Activated naive CD8-positive, alpha-beta T cell treated with anti-CD3 and anti-CD28 coated beads for 36 hours (primary cell): ENCODE data around the gene PHGDH. TPM values are rescaled to one million over a fixed set of nuclear protein-coding genes. Genes with fewer than 3 reads are reported as not detected.

Experiments used
- DNase-seq: peaks from one replicate; pipeline ENCODE4 v3.0.0; 2021
- H3K27ac Mint-ChIP-seq: one replicate; pipeline ENCODE4 v1.8.0; 2022; ENCODE audit warnings: mild to moderate bottlenecking, moderate library complexity, mixed read lengths
- H3K27me3 Mint-ChIP-seq: one replicate; pipeline ENCODE4 v1.8.0; 2022; ENCODE audit warnings: mild to moderate bottlenecking, mixed read lengths
- H3K36me3 Mint-ChIP-seq: one replicate; pipeline ENCODE4 v1.8.0; 2021; ENCODE audit warnings: mild to moderate bottlenecking, mixed read lengths
- H3K4me1 Mint-ChIP-seq: one replicate; pipeline ENCODE4 v1.8.0; 2021; ENCODE audit warnings: mixed read lengths
- H3K4me3 Mint-ChIP-seq: one replicate; pipeline ENCODE4 v1.8.0; 2022; ENCODE audit warnings: mild to moderate bottlenecking, moderate library complexity, mixed read lengths
- H3K9me3 Mint-ChIP-seq: one replicate; pipeline ENCODE4 v1.8.0; 2022; ENCODE audit warnings: mixed read lengths
- total RNA-seq, 2 experiments: library from RNA; stranded (reverse); gene quantifications; one replicate each; pipeline ENCODE4 v1.2.3, GENCODE V29; 2021

Gene PHGDH
- total RNA-seq, 2 experiments from 2014 or later: 289 to 292 TPM

GRCh38 chr1:119745034-119745433 lies 33.3 kb downstream of the PHGDH start:
- Mint-ChIP-seq H3K27me3 (no peaks in the 10 kb centered on the region), H3K4me3 (no peak overlapping the region), H3K36me3 (peaks cover 14% of the 10 kb centered on the region), H3K4me1 (peaks cover 24% of the 10 kb centered on the region), H3K27ac (no peak overlapping the region), H3K9me3 (no peaks in the 10 kb centered on the region)
- DNase-seq: no peak

GRCh38 chr1:119747451-119747850 lies 35.7 kb downstream of the PHGDH start:
- no peak overlapping the region for H3K4me3 Mint-ChIP-seq
- DNase-seq: no peak
- H3K9me3 Mint-ChIP-seq: no peaks in the 10 kb centered on the region
- H3K27me3 Mint-ChIP-seq: no peaks in the 10 kb centered on the region
- H3K4me1 Mint-ChIP-seq: peaks cover 24% of the 10 kb centered on the region
- peaks cover 10% of the 10 kb centered on the region for H3K36me3 Mint-ChIP-seq
- no peak overlapping the region for H3K27ac Mint-ChIP-seq

GRCh38 chr1:119748040-119748439 lies 36.3 kb downstream of the PHGDH start:
- peaks cover 24% of the 10 kb centered on the region for H3K4me1 Mint-ChIP-seq
- H3K4me3 Mint-ChIP-seq: no peak overlapping the region
- no peaks in the 10 kb centered on the region for H3K9me3 Mint-ChIP-seq
- H3K27ac Mint-ChIP-seq: no peak overlapping the region
- no peaks in the 10 kb centered on the region for H3K27me3 Mint-ChIP-seq
- H3K36me3 Mint-ChIP-seq: peaks cover 10% of the 10 kb centered on the region
- no peak for DNase-seq

- Mint-ChIP-seq H3K27ac (no peak overlapping the region), H3K9me3 (no peaks in the 10 kb centered on the region), H3K36me3 (no peaks in the 10 kb centered on the region), H3K4me1 (peaks cover 2% of the 10 kb centered on the region), H3K27me3 (no peaks in the 10 kb centered on the region), H3K4me3 (no peak overlapping the region)
- DNase-seq: no peak
These were observed 40.9 kb downstream of the PHGDH start for GRCh38 chr1:119752592-119752991.

GRCh38 chr1:119758584-119758983 lies 46.9 kb downstream of the PHGDH start:
- H3K4me1 Mint-ChIP-seq: no peaks in the 10 kb centered on the region
- no peaks in the 10 kb centered on the region for H3K36me3 Mint-ChIP-seq
- no peaks in the 10 kb centered on the region for H3K27me3 Mint-ChIP-seq

GRCh38 chr1:119762409-119762808 lies 50.7 kb downstream of the PHGDH start:
- H3K4me3 Mint-ChIP-seq: no peak overlapping the region
- no peaks in the 10 kb centered on the region for H3K9me3 Mint-ChIP-seq
- no peak overlapping the region for H3K27ac Mint-ChIP-seq
- no peak for DNase-seq
- H3K27me3 Mint-ChIP-seq: peaks cover 9% of the 10 kb centered on the region
- no peaks in the 10 kb centered on the region for H3K36me3 Mint-ChIP-seq
- peaks cover 2% of the 10 kb centered on the region for H3K4me1 Mint-ChIP-seq

More at GRCh38 chr1:119758584-119758983, 46.9 kb downstream of the PHGDH start:
- H3K4me3 Mint-ChIP-seq: no peak overlapping the region
- no peak overlapping the region for H3K27ac Mint-ChIP-seq
- no peaks in the 10 kb centered on the region for H3K9me3 Mint-ChIP-seq
- DNase-seq: no peak

GRCh38 chr1:119762953-119763352 lies 51.2 kb downstream of the PHGDH start:
- Mint-ChIP-seq H3K27me3 (peaks cover 11% of the 10 kb centered on the region), H3K27ac (no peak overlapping the region), H3K36me3 (no peaks in the 10 kb centered on the region), H3K9me3 (no peaks in the 10 kb centered on the region), H3K4me1 (peaks cover 2% of the 10 kb centered on the region), H3K4me3 (no peak overlapping the region)
- DNase-seq: no peak

GRCh38 chr1:119764220-119764619 lies 52.5 kb downstream of the PHGDH start:
- DNase-seq: no peak
- Mint-ChIP-seq H3K27me3 (peaks cover 11% of the 10 kb centered on the region), H3K9me3 (no peaks in the 10 kb centered on the region), H3K27ac (no peak overlapping the region), H3K4me3 (no peak overlapping the region), H3K36me3 (no peaks in the 10 kb centered on the region), H3K4me1 (peaks cover 2% of the 10 kb centered on the region)

- DNase-seq: no peak
- Mint-ChIP-seq H3K4me3 (no peak overlapping the region), H3K27ac (no peak overlapping the region), H3K27me3 (peaks cover 11% of the 10 kb centered on the region), H3K9me3 (no peaks in the 10 kb centered on the region), H3K36me3 (no peaks in the 10 kb centered on the region), H3K4me1 (peaks cover 2% of the 10 kb centered on the region)
These were observed 54.6 kb downstream of the PHGDH start for GRCh38 chr1:119766374-119766794.

- no peak overlapping the region for H3K27ac Mint-ChIP-seq
- no peak for DNase-seq
- no peaks in the 10 kb centered on the region for H3K36me3 Mint-ChIP-seq
- H3K4me3 Mint-ChIP-seq: no peak overlapping the region
- peaks cover 2% of the 10 kb centered on the region for H3K4me1 Mint-ChIP-seq
- no peaks in the 10 kb centered on the region for H3K9me3 Mint-ChIP-seq
- H3K27me3 Mint-ChIP-seq: peaks cover 11% of the 10 kb centered on the region
These were observed 55.8 kb downstream of the PHGDH start for GRCh38 chr1:119767486-119767885.

GRCh38 chr1:119768778-119769177 lies 57.0 kb downstream of the PHGDH start, which contains the start of gene HMGCS2:
Gene HMGCS2, minus strand, starts transcription at chr1:119768905. Its CDS starts 61 bp downstream, at chr1:119768844.
- Mint-ChIP-seq H3K4me1 (peaks cover 2% of the 10 kb centered on the region), H3K27ac (no peak within 1 kb of the TSS), H3K27me3 (peaks cover 11% of the 10 kb centered on the region), H3K9me3 (no peaks in the 10 kb centered on the region), H3K36me3 (no peaks in the 10 kb centered on the region), H3K4me3 (no peak within 1 kb of the TSS)
- DNase-seq: no peak

GRCh38 chr1:119771016-119771415 lies 59.3 kb downstream of the PHGDH start:
- no peak overlapping the region for H3K4me3 Mint-ChIP-seq

GRCh38 chr1:119771770-119772169 lies 60.0 kb downstream of the PHGDH start:
- peaks cover 8% of the 10 kb centered on the region for H3K27me3 Mint-ChIP-seq
- H3K4me3 Mint-ChIP-seq: no peak overlapping the region
- peaks cover 2% of the 10 kb centered on the region for H3K4me1 Mint-ChIP-seq
- H3K27ac Mint-ChIP-seq: no peak overlapping the region
- H3K9me3 Mint-ChIP-seq: no peaks in the 10 kb centered on the region
- H3K36me3 Mint-ChIP-seq: no peaks in the 10 kb centered on the region
- no peak for DNase-seq

More at GRCh38 chr1:119771016-119771415, 59.3 kb downstream of the PHGDH start:
- Mint-ChIP-seq H3K9me3 (no peaks in the 10 kb centered on the region), H3K36me3 (no peaks in the 10 kb centered on the region), H3K27me3 (peaks cover 11% of the 10 kb centered on the region), H3K27ac (no peak overlapping the region), H3K4me1 (peaks cover 2% of the 10 kb centered on the region)
- DNase-seq: no peak

GRCh38 chr1:119772298-119772697 lies 60.6 kb downstream of the PHGDH start:
- peaks cover under 1% of the 10 kb centered on the region for H3K4me1 Mint-ChIP-seq
- H3K9me3 Mint-ChIP-seq: no peaks in the 10 kb centered on the region
- no peak overlapping the region for H3K27ac Mint-ChIP-seq
- peaks cover 2% of the 10 kb centered on the region for H3K27me3 Mint-ChIP-seq
- DNase-seq: no peak
- no peak overlapping the region for H3K4me3 Mint-ChIP-seq
- no peaks in the 10 kb centered on the region for H3K36me3 Mint-ChIP-seq

- H3K27ac Mint-ChIP-seq: no peak overlapping the region
- no peaks in the 10 kb centered on the region for H3K27me3 Mint-ChIP-seq
- H3K36me3 Mint-ChIP-seq: no peaks in the 10 kb centered on the region
- DNase-seq: no peak
- H3K9me3 Mint-ChIP-seq: no peaks in the 10 kb centered on the region
- H3K4me1 Mint-ChIP-seq: no peaks in the 10 kb centered on the region
- no peak overlapping the region for H3K4me3 Mint-ChIP-seq
These were observed 62.0 kb downstream of the PHGDH start for GRCh38 chr1:119773711-119774241.

GRCh38 chr1:119774746-119775490 lies 63.2 kb downstream of the PHGDH start:
- Mint-ChIP-seq H3K4me3 (no peak overlapping the region), H3K4me1 (no peaks in the 10 kb centered on the region), H3K9me3 (no peaks in the 10 kb centered on the region), H3K27me3 (no peaks in the 10 kb centered on the region), H3K27ac (no peak overlapping the region), H3K36me3 (no peaks in the 10 kb centered on the region)
- DNase-seq: no peak
